GM12878 (cell line): Measurements from ENCODE around the gene NAMPT. TPM values are rescaled to one million over a fixed set of nuclear protein-coding genes. Genes with fewer than 3 reads are reported as not detected.
"Not testable (repeated sequence)": the region's sequence is repeated elsewhere in the genome, so short reads cannot be mapped to it uniquely, and the experiment has no call there.

ENCODE experiments used
- ATAC-seq: fragments of 200-7000 bp; cut with Tn5 transposase; 3 replicates; pipeline ENCODE4 v1.9.1; 2020; ENCODE audit warnings: mild to moderate bottlenecking, moderate library complexity
- BruUV-seq: library from RNA; stranded (reverse); fragments of 400-500 nt; replicated peaks from 2 replicates; lab custom pipeline; 2021; lab: Mats Ljungman, UMichigan
- CTCF ChIA-PET: fragments of 300-600 bp; sonication (Branson Sonifier 250); formaldehyde crosslinking; extraction: SDS; loops from one replicate; lab custom pipeline; 2021; ENCODE audit warnings: inconsistent platforms; lab: Yijun Ruan, JAX
- POLR2A ChIA-PET: fragments of 350-600 bp; formaldehyde crosslinking; extraction: SDS; loops from one replicate; lab custom pipeline; 2021; ENCODE audit warnings: inconsistent platforms; lab: Charles Lee
- RAD21 ChIA-PET: fragments of 300-600 bp; sonication (Branson Sonifier 250); formaldehyde crosslinking; loops from one replicate; lab custom pipeline; 2023; ENCODE audit warnings: antibody characterized with exemption; ENCODE audit not compliant: unreplicated experiment; lab: Charles Lee
- SMC1A ChIA-PET: fragments of 300-600 bp; sonication (Branson Sonifier 250); formaldehyde crosslinking; loops from one replicate; lab custom pipeline; 2023; ENCODE audit not compliant: unreplicated experiment, uncharacterized antibody; lab: Charles Lee
- DNase-seq: peaks from one replicate; pipeline ENCODE4 v3.0.0-alpha.2; 2011; ENCODE audit warnings: low read depth, low spot score
- FAIRE-seq: peaks from 3 replicates; lab custom pipeline; 2011; peaks lifted over from hg19 to GRCh38; lab: Jason Lieb, UNC
- H2AFZ ChIP-seq: 2 replicates; pipeline ENCODE4 v1.6.0; 2011; ENCODE audit warnings: low read depth, low read length, control low read depth; ENCODE audit not compliant: control insufficient read depth
- H3K27ac ChIP-seq: 2 replicates; pipeline ENCODE4 v1.5.1; 2011; ENCODE audit warnings: control low read depth; ENCODE audit not compliant: control insufficient read depth, insufficient read depth
- H3K27me3 ChIP-seq, 2 experiments: replicated peaks in 1 of 2; 2 replicates each; pipeline versions ENCODE4 v1.6.0 to v1.6.1; 2011; ENCODE audit warnings: low read length in 1 of 2; ENCODE audit not compliant: control insufficient read depth in 2 of 2, insufficient read depth in 2 of 2
- H3K36me3 ChIP-seq, 2 experiments: 2 replicates each; pipeline ENCODE4 v1.5.1; 2011; ENCODE audit warnings: low read length in 1 of 2; ENCODE audit not compliant: control insufficient read depth in 2 of 2, insufficient read depth in 2 of 2
- H3K4me1 ChIP-seq: 2 replicates; pipeline ENCODE4 v1.6.1; 2011; ENCODE audit warnings: mild to moderate bottlenecking, low read length, moderate library complexity, mixed read lengths; ENCODE audit not compliant: control insufficient read depth, insufficient read depth
- H3K4me2 ChIP-seq: 2 replicates; pipeline ENCODE4 v1.6.0; 2011; ENCODE audit warnings: control low read depth; ENCODE audit not compliant: control insufficient read depth, insufficient read depth
- H3K4me3 ChIP-seq: fragments of 200-600 bp; sonication (generic); 2 replicates; pipeline ENCODE4 v1.5.1; 2016
- H3K79me2 ChIP-seq: 2 replicates; pipeline ENCODE4 v1.6.0; 2011; ENCODE audit warnings: low read length; ENCODE audit not compliant: control insufficient read depth, insufficient read depth
- H3K9ac ChIP-seq: 2 replicates; pipeline ENCODE4 v1.8.0; 2011; ENCODE audit warnings: low read length, control low read depth, mixed read lengths; ENCODE audit not compliant: control insufficient read depth, insufficient read depth
- H3K9me3 ChIP-seq: replicated peaks from 3 replicates; pipeline ENCODE4 v1.5.1; 2011; ENCODE audit warnings: mild to moderate bottlenecking, low read length; ENCODE audit not compliant: control insufficient read depth, insufficient read depth
- H4K20me1 ChIP-seq: 2 replicates; pipeline ENCODE4 v1.6.0; 2011; ENCODE audit not compliant: control insufficient read depth, insufficient read depth
- CTCF ChIP-seq, 3 experiments: IDR thresholded peaks in 2 of 3; conservative IDR thresholded peaks in 1 of 3; 2 replicates each; pipeline ENCODE4 v1.5.1; 2011; ENCODE audit warnings: low read depth in 3 of 3, low read length in 3 of 3, mild to moderate bottlenecking in 3 of 3, control low read depth in 2 of 3, moderate library complexity in 2 of 3, inconsistent platforms in 1 of 3, mixed read lengths in 1 of 3; ENCODE audit not compliant: control insufficient read depth in 2 of 3, insufficient read depth in 1 of 3; ENCODE audit errors: extremely low read depth in 1 of 3
- MLLT1 ChIP-seq: fragments of 450-650 bp; IDR thresholded peaks from 2 replicates; pipeline ENCODE4 v1.6.1; 2016; ENCODE audit warnings: mild to moderate bottlenecking
- NFYA ChIP-seq: IDR thresholded peaks from 2 replicates; pipeline ENCODE4 v1.6.1; 2011; ENCODE audit warnings: low read depth, mild to moderate bottlenecking, low read length, improper control_type of control experiment, borderline replicate concordance
- ZNF24 ChIP-seq: fragments of 450-650 bp; IDR thresholded peaks from 2 replicates; pipeline ENCODE4 v1.6.1; 2017; ENCODE audit warnings: antibody characterized with exemption, mild to moderate bottlenecking
- WGBS: methylation state at CpG from one replicate; pipeline ENCODE4 v1.1.6; 2016; ENCODE audit warnings: low lambda C conversion rate; ENCODE audit not compliant: insufficient replicate concordance, insufficient coverage; ENCODE audit errors: missing lambda C conversion rate; 5-methylcytosine and 5-hydroxymethylcytosine counted together
- in situ Hi-C: fragments of 300-500 bp; cut with MboI; formaldehyde crosslinking; loops from 9 replicates; pipeline ENCODE4 v1.14.3; 2018; ENCODE audit warnings: mixed read lengths
- intact Hi-C: fragments of 100-400 bp; cut with micrococcal nuclease; formaldehyde crosslinking; loops from one replicate; pipeline ENCODE4 v1.14.2; 2022; ENCODE audit not compliant: unreplicated experiment
- polyA plus RNA-seq, 11 experiments: library from polyadenylated mRNA; depleted of rRNA in 4 of 11; unstranded in 6 of 11; stranded (reverse) in 5 of 11; fragments of >200 nt; fragmentation: Nextera tagmentation in 4 of 11; fragmentation: Illumina TruSeq in 1 of 11; extraction: Ambion mirVana in 4 of 11; extraction: Trizol in 1 of 11; gene quantifications; 1 replicate in 1 of 11; 2 replicates in 10 of 11; pipeline versions ENCODE4 v1.2.1 to v1.2.3, GENCODE V29; 2011 to 2016; ENCODE audit warnings: inconsistent platforms in 2 of 11, missing spikeins in 2 of 11, low read depth in 1 of 11
- total RNA-seq, 4 experiments: library from RNA; depleted of rRNA in 3 of 4; stranded (reverse); fragments of >200 nt in 3 of 4; fragmentation: Illumina TruSeq in 1 of 4; extraction: Trizol in 1 of 4; gene quantifications; 2 replicates each; pipeline versions ENCODE4 v1.2.1 to v1.2.3, GENCODE V29; 2013 to 2021

Gene NAMPT
- total and polyA plus RNA-seq, 10 of the 15 experiments (the other 5 are each of a cell fraction or from before 2014, with no cell fraction given) = 28.3 to 173 (median 75.0) TPM

GRCh38 chr7:106298155-106298554, 13.4 kb upstream of the NAMPT start:
- H3K36me3 ChIP-seq, RAD21 ChIA-PET, H3K27ac ChIP-seq, SMC1A ChIA-PET, H3K4me3 ChIP-seq, H3K27me3 ChIP-seq, H3K9me3 ChIP-seq, POLR2A ChIA-PET, ATAC-seq, H3K4me2 ChIP-seq, FAIRE-seq, H4K20me1 ChIP-seq, H2AFZ ChIP-seq, H3K9ac ChIP-seq, CTCF ChIA-PET, BruUV-seq, DNase-seq, H3K4me1 ChIP-seq, H3K79me2 ChIP-seq, intact Hi-C loops: not testable (repeated sequence)
- 0% methylated on average over 1 of the region's 4 CpGs for WGBS
- in situ Hi-C loops = loop anchor here (25.0 kb wide), 1 partner anchor 1286 kb away; the partner anchor contains the start of gene KMT2E

- ChIA-PET SMC1A (no interaction called here), POLR2A (no interaction called here), RAD21 (no interaction called here), CTCF (no interaction called here)
- H3K4me3 ChIP-seq = no peak overlapping the region
- no peak overlapping the region for H3K4me2 ChIP-seq
- FAIRE-seq (no peak), ATAC-seq (no peak), DNase-seq (no peak)
- no peaks in the 10 kb centered on the region for H3K27me3 ChIP-seq
- 21% methylated on average over 2 of the region's 2 CpGs for WGBS
- no peak overlapping the region for H3K9ac ChIP-seq
- intact Hi-C loops = no loop called here
- no peak overlapping the region for H3K27ac ChIP-seq
- peaks cover 3% of the 10 kb centered on the region; the same call in 1 of the 2 replicates for H3K4me1 ChIP-seq
- BruUV-seq = no TSS peak
- H2AFZ ChIP-seq = no peak overlapping the region
- no peaks in the 10 kb centered on the region; the same call in 1 of the 3 replicates for H3K9me3 ChIP-seq
- H3K79me2 ChIP-seq = no peaks in the 10 kb centered on the region
- TF ChIP-seq CTCF (IDR thresholded peaks at IDR 0.05 in 2 of 3, conservative IDR thresholded peaks at IDR 0.05 in 1 of 3; ENCODE audit: control insufficient read depth in 2 of 3, extremely low read depth in 1 of 3, insufficient read depth in 1 of 3, low read depth in 3 of 3, low read length in 3 of 3) (peak in 1 of 3 experiments; percentile 20; a peak in 1 of 6 replicates), ZNF24 (no peak), NFYA (no peak), MLLT1 (no peak)
- no peaks in the 10 kb centered on the region for H4K20me1 ChIP-seq
- no peaks in the 10 kb centered on the region for H3K36me3 ChIP-seq
- in situ Hi-C loops = loop anchor here (25.0 kb wide), 1 partner anchor 1282 kb away; the partner anchor contains the start of gene KMT2E
Observed at GRCh38 chr7:106294334-106294733, 9.6 kb upstream of the NAMPT start.
